C4-2B (cell line): Measurements from ENCODE around the gene TECTA.
"Not testable (repeated sequence)": the region's sequence is repeated elsewhere in the genome, so short reads cannot be mapped to it uniquely, and the experiment has no call there.

Source experiments
- H3K27ac ChIP-seq: fragments of 450-650 bp; 2 replicates; pipeline ENCODE4 v1.5.1; 2017
- ZFX ChIP-seq: fragments of 450-650 bp; IDR thresholded peaks from 2 replicates; pipeline ENCODE4 v1.6.1; 2017
- TF ChIP-seq, protein P1 (sequence below): fragments of 450-650 bp; conservative IDR thresholded peaks from 2 replicates; pipeline ENCODE4 v1.5.1; 2017; ENCODE audit warnings: mild to moderate bottlenecking

Gene TECTA

DNA sequence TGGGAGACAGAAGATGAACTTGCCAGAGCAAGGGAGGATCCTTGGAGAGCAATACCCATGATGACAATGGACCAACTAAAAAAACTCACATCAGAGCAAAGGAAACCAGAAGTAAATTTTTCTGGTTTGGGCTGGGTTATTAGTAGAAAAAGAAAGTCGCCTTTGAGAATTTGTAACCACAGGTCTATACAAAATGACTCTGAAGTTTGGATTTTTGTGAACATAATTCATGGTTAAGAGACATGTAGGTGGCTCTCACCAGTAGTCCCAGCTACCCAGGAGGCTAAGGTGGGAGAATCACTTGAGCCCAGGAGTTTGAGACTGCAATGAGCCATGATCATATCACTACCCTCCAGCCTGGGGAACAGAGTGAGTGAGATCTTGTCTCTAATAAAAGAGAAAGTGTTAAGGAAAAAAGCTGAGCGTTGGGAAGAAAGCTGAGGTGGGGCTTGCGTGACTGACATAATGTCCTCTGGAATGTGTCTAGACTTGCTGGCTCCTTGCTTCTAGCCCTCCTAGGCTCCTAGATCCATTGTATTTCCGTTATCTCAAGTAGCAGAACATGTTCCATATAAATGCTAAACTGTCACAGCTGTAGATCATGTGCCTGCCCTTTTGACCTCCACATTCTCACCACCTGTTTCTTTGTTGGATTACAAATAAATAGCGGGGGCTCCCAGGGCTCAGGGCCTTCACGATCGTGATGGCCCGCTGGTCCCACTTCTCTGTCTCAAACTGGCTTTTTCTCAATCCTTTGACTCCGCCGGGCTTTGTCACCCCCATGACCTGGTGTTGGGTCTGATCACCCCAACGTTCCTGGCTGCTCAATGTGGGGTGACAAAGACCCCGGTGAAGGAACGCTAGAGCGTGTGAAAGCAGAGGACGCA, 135.3 kb downstream of the TECTA start:
- TF ChIP-seq, protein P1, sequence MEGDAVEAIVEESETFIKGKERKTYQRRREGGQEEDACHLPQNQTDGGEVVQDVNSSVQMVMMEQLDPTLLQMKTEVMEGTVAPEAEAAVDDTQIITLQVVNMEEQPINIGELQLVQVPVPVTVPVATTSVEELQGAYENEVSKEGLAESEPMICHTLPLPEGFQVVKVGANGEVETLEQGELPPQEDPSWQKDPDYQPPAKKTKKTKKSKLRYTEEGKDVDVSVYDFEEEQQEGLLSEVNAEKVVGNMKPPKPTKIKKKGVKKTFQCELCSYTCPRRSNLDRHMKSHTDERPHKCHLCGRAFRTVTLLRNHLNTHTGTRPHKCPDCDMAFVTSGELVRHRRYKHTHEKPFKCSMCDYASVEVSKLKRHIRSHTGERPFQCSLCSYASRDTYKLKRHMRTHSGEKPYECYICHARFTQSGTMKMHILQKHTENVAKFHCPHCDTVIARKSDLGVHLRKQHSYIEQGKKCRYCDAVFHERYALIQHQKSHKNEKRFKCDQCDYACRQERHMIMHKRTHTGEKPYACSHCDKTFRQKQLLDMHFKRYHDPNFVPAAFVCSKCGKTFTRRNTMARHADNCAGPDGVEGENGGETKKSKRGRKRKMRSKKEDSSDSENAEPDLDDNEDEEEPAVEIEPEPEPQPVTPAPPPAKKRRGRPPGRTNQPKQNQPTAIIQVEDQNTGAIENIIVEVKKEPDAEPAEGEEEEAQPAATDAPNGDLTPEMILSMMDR = no peak
- no peak for TF ChIP-seq ZFX
- H3K27ac ChIP-seq = no peak overlapping the region

DNA sequence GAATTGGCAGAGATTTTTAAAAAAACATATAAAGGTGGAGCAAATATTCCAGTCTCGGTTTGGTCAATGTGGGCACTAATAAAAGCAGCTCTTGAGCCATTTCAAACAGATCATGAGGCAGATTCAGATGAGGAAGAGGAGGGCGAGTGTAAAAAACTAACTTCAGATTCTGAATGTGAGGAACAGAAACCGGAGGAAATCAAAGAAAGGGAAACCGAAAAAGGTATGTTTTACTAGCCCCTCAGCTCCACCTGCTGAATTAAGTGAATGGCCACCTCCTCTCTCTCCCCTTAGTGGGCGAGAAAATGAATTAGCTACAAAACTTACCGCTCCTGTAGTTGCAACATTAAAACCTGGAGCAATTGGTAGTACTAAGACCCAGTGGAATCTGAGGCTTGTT, 136.2 kb downstream of the TECTA start:
- H3K27ac ChIP-seq = not testable (repeated sequence)

DNA sequence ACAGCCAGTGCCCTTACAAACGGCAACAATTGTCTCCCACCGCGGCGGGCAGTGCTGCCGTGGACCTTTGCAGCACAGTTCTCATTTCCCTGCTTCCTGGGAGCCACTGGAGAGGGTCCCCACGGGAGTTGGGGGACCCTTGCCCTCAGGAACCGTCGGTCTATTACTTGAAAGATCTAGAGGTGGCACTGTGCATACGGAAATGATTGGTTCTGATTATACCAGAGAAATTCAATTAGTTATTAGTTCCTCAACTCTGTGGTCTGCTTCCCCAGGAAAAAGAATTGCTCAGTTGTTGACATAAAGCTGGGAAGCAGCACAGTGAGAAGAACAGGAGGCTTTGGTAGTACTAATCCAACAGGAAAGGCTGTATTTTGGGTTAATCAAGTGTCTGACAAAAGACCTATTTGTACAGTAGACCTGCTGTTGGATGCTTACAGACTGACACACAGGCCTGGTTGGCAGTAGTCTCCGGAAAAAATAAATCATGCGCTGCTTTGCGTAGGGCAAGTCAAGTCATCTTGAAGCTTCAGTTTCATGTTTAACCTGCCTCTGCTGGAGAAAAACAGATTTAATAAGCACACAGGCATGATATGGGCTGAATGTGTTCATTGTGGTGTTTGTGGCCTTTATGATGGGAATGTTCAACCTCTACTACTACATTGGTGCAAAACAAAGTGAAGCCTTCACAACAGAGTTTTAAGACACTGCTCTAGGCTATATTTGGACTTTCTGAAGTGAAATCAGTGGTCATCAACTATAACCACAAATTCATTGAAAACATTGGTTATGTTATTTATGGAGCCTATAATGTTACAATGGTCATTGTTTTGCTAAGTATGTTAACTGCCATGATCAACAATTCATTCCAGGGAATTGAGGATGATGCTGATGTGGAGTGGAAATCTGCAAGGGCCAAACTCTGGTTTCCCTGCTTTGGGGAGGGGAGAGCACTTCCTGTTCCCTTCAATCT, 136.9 kb downstream of the TECTA start:
- no peak for TF ChIP-seq ZFX
- TF ChIP-seq, protein P1 = no peak
- H3K27ac ChIP-seq = no peak overlapping the region

DNA sequence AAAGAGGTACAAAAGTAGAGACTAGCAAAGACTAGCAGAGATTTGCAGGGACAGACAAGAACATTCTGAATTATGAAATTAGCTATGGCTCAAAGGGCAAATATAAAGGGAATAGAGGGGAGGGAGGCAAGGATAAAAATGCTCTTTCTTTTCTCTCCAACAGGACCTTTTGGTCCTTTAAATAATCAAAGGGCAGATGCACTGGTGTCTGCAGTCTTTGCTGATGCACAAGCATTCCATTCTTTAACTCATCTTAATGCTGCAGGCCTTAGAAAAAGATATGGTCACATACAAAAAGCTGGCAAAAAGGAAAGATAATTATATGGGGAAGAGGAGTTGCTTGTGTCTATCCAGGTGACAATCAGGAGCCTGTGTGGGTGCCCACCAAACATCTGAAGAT, 137.9 kb downstream of the TECTA start:
- H3K27ac ChIP-seq = no peak overlapping the region
- TF ChIP-seq, protein P1 = no peak
- TF ChIP-seq ZFX = no peak

DNA sequence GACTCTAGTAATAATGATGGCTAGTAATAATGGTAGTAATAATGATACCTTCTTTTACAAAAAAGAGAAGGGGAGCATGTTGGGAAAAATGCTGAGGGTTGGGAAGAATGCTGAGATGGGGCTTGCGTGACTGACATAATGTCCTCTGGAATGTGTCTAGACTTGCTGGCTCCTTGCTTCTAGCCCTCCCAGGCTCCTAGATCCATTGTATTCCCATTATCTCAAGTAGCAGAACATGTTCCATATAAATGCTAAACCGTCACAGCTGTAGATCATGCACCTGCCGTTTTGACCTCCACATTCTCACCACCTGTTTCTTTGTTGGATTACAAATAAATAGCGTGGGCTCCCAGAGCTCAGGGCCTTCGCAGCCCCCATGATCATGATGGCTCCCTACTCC, 139.0 kb downstream of the TECTA start:
- H3K27ac ChIP-seq = not testable (repeated sequence)

DNA sequence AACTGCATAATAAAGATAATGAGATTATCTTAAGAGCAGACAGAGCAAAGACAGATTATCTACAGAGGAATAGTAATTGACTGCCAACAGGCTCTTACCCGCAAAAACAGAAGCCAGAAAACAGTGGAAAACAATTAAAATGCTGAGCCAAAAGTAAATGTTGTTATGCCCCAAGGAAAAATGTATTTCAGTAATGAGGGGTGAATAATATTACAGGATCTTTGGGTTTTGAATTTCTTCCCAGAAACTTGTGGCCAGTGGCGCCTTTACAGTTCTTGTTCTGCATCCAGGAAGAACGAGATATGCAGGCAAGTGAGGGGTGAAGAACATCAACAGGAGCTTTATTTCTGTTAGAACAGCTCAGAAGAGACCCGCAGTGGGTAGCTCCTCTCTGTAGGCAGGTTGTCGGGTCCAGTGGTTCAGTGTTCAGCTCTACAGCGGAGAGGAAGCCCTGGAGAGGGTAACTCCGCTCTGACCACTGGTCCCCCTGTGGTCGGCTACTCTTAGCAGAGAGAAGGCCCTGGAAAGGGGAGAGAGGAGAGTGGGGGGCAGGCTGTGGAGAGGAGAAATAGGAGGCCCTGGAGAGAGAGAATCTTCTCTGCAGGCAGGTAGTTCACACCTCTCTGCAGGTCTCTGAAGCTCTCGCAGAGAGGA, 139.7 kb downstream of the TECTA start:
- TF ChIP-seq, protein P1 = no peak
- TF ChIP-seq ZFX = no peak
- no peak overlapping the region for H3K27ac ChIP-seq
